T-helper 2 cell treated with Interferon-gamma antibody and Interleukin-4, amounts not matched to agents 5 μg/mL and 100 μg/mL, for 36 hours (primary cell): ENCODE results near the gene PPP1R12A.
"Not testable (repeated sequence)": the region's sequence is repeated elsewhere in the genome, so short reads cannot be mapped to it uniquely, and the experiment has no call there.

Source experiments
- DNase-seq: peaks from one replicate; pipeline ENCODE4 v3.0.0; 2021; ENCODE audit warnings: low spot score
- H3K27ac Mint-ChIP-seq: one replicate; pipeline ENCODE4 v1.8.0; 2021; ENCODE audit warnings: mild to moderate bottlenecking, mixed read lengths
- H3K27me3 Mint-ChIP-seq: one replicate; pipeline ENCODE4 v1.8.0; 2021; ENCODE audit warnings: low read depth, mixed read lengths
- H3K36me3 Mint-ChIP-seq: one replicate; pipeline ENCODE4 v1.8.0; 2021; ENCODE audit warnings: low read depth, mixed read lengths
- H3K4me1 Mint-ChIP-seq: one replicate; pipeline ENCODE4 v1.8.0; 2021; ENCODE audit warnings: low read depth, mixed read lengths
- H3K4me3 Mint-ChIP-seq: one replicate; pipeline ENCODE4 v1.8.0; 2022; ENCODE audit warnings: mild to moderate bottlenecking, moderate library complexity, mixed read lengths
- H3K9me3 Mint-ChIP-seq: one replicate; pipeline ENCODE4 v1.8.0; 2021; ENCODE audit warnings: mixed read lengths

Gene PPP1R12A

GRCh38 chr12:79895804-79896203, 39.1 kb downstream of the PPP1R12A start:
- H3K4me1 Mint-ChIP-seq: peaks cover 19% of the 10 kb centered on the region
- H3K36me3 Mint-ChIP-seq: peaks cover 4% of the 10 kb centered on the region
- no peak overlapping the region for H3K4me3 Mint-ChIP-seq
- no peaks in the 10 kb centered on the region for H3K9me3 Mint-ChIP-seq
- no peak for DNase-seq
- H3K27me3 Mint-ChIP-seq: no peaks in the 10 kb centered on the region
- H3K27ac Mint-ChIP-seq: no peak overlapping the region

- no peak for DNase-seq
- peaks cover 19% of the 10 kb centered on the region for H3K4me1 Mint-ChIP-seq
- H3K9me3 Mint-ChIP-seq: no peaks in the 10 kb centered on the region
- no peak overlapping the region for H3K27ac Mint-ChIP-seq
- H3K4me3 Mint-ChIP-seq: no peak overlapping the region
- H3K27me3 Mint-ChIP-seq: no peaks in the 10 kb centered on the region
- H3K36me3 Mint-ChIP-seq: peaks cover 4% of the 10 kb centered on the region
These were observed 39.8 kb downstream of the PPP1R12A start for GRCh38 chr12:79895071-79895470.

GRCh38 chr12:79891506-79892162, 43.3 kb downstream of the PPP1R12A start:
- peaks cover 19% of the 10 kb centered on the region for H3K4me1 Mint-ChIP-seq
- H3K9me3 Mint-ChIP-seq: no peaks in the 10 kb centered on the region
- peaks cover 6% of the 10 kb centered on the region for H3K36me3 Mint-ChIP-seq
- H3K27me3 Mint-ChIP-seq: no peaks in the 10 kb centered on the region
- no peak overlapping the region for H3K27ac Mint-ChIP-seq
- DNase-seq: no peak
- H3K4me3 Mint-ChIP-seq: no peak overlapping the region

GRCh38 chr12:79887890-79888289, 47.0 kb downstream of the PPP1R12A start:
- no peak overlapping the region for H3K27ac Mint-ChIP-seq
- no peaks in the 10 kb centered on the region for H3K27me3 Mint-ChIP-seq
- peaks cover 8% of the 10 kb centered on the region for H3K36me3 Mint-ChIP-seq
- H3K9me3 Mint-ChIP-seq: no peaks in the 10 kb centered on the region
- H3K4me3 Mint-ChIP-seq: no peak overlapping the region
- no peak for DNase-seq
- peaks cover 19% of the 10 kb centered on the region for H3K4me1 Mint-ChIP-seq

- Mint-ChIP-seq H3K27me3 (no peaks in the 10 kb centered on the region), H3K9me3 (no peaks in the 10 kb centered on the region), H3K36me3 (peaks cover 6% of the 10 kb centered on the region), H3K4me3 (no peak overlapping the region), H3K27ac (no peak overlapping the region), H3K4me1 (peaks cover 24% of the 10 kb centered on the region)
- DNase-seq: no peak
These were observed 47.9 kb downstream of the PPP1R12A start for GRCh38 chr12:79886917-79887519.

- Mint-ChIP-seq H3K27me3 (no peaks in the 10 kb centered on the region), H3K4me1 (peaks cover 32% of the 10 kb centered on the region), H3K9me3 (no peaks in the 10 kb centered on the region), H3K4me3 (no peak overlapping the region), H3K36me3 (peaks cover 3% of the 10 kb centered on the region), H3K27ac (no peak overlapping the region)
- no peak for DNase-seq
These were observed 48.9 kb downstream of the PPP1R12A start for GRCh38 chr12:79885911-79886490.

GRCh38 chr12:79884401-79885006, 50.4 kb downstream of the PPP1R12A start:
- H3K36me3 Mint-ChIP-seq: peaks cover 9% of the 10 kb centered on the region
- no peak overlapping the region for H3K27ac Mint-ChIP-seq
- H3K4me3 Mint-ChIP-seq: no peak overlapping the region
- no peaks in the 10 kb centered on the region for H3K27me3 Mint-ChIP-seq
- H3K9me3 Mint-ChIP-seq: no peaks in the 10 kb centered on the region
- H3K4me1 Mint-ChIP-seq: peaks cover 39% of the 10 kb centered on the region
- no peak for DNase-seq

GRCh38 chr12:79883216-79883615, 51.7 kb downstream of the PPP1R12A start:
- Mint-ChIP-seq H3K9me3 (no peaks in the 10 kb centered on the region), H3K36me3 (peaks cover 7% of the 10 kb centered on the region), H3K27me3 (no peaks in the 10 kb centered on the region), H3K4me1 (peaks cover 40% of the 10 kb centered on the region), H3K27ac (no peak overlapping the region), H3K4me3 (peak overlapping the region; percentile 18)
- no peak for DNase-seq

GRCh38 chr12:79881351-79881750, 53.5 kb downstream of the PPP1R12A start:
- no peaks in the 10 kb centered on the region for H3K27me3 Mint-ChIP-seq
- peaks cover 35% of the 10 kb centered on the region for H3K4me1 Mint-ChIP-seq
- H3K36me3 Mint-ChIP-seq: peaks cover 9% of the 10 kb centered on the region
- no peak overlapping the region for H3K27ac Mint-ChIP-seq
- DNase-seq: no peak
- H3K9me3 Mint-ChIP-seq: no peaks in the 10 kb centered on the region
- no peak overlapping the region for H3K4me3 Mint-ChIP-seq

- not testable (repeated sequence) for DNase-seq, H3K4me3 Mint-ChIP-seq, H3K27me3 Mint-ChIP-seq, H3K9me3 Mint-ChIP-seq, H3K27ac Mint-ChIP-seq
- Mint-ChIP-seq H3K36me3 (peaks cover 11% of the 10 kb centered on the region), H3K4me1 (peaks cover 42% of the 10 kb centered on the region)
These were observed 56.4 kb downstream of the PPP1R12A start for GRCh38 chr12:79878506-79878905.

- Mint-ChIP-seq H3K36me3 (peaks cover 18% of the 10 kb centered on the region), H3K4me1 (peaks cover 43% of the 10 kb centered on the region), H3K27ac (no peak overlapping the region), H3K4me3 (no peak overlapping the region), H3K9me3 (no peaks in the 10 kb centered on the region), H3K27me3 (no peaks in the 10 kb centered on the region)
- DNase-seq: no peak
These were observed 57.7 kb downstream of the PPP1R12A start for GRCh38 chr12:79877246-79877645.

GRCh38 chr12:79874665-79875064, 60.2 kb downstream of the PPP1R12A start:
- no peaks in the 10 kb centered on the region for H3K9me3 Mint-ChIP-seq
- H3K36me3 Mint-ChIP-seq: peaks cover 28% of the 10 kb centered on the region
- no peaks in the 10 kb centered on the region for H3K27me3 Mint-ChIP-seq
- peaks cover 28% of the 10 kb centered on the region for H3K4me1 Mint-ChIP-seq
- no peak overlapping the region for H3K27ac Mint-ChIP-seq
- no peak for DNase-seq
- H3K4me3 Mint-ChIP-seq: no peak overlapping the region

GRCh38 chr12:79873201-79873600, 61.7 kb downstream of the PPP1R12A start:
- Mint-ChIP-seq H3K27me3 (no peaks in the 10 kb centered on the region), H3K36me3 (peaks cover 42% of the 10 kb centered on the region), H3K4me1 (peaks cover 24% of the 10 kb centered on the region), H3K4me3 (no peak overlapping the region), H3K27ac (no peak overlapping the region), H3K9me3 (no peaks in the 10 kb centered on the region)
- DNase-seq: no peak

- H3K4me3 Mint-ChIP-seq: no peak overlapping the region
- H3K9me3 Mint-ChIP-seq: no peaks in the 10 kb centered on the region
- H3K27me3 Mint-ChIP-seq: no peaks in the 10 kb centered on the region
- peaks cover 52% of the 10 kb centered on the region for H3K36me3 Mint-ChIP-seq
- no peak for DNase-seq
- H3K4me1 Mint-ChIP-seq: peaks cover 24% of the 10 kb centered on the region
- H3K27ac Mint-ChIP-seq: no peak overlapping the region
These were observed 63.3 kb downstream of the PPP1R12A start for GRCh38 chr12:79871621-79872020.
